Colon (tissue), 2 donors: ENCODE measurements around the gene ANKK1.

Experiments used
- FAIRE-seq: peaks from 2 replicates; lab custom pipeline; 2012; peaks lifted over from hg19 to GRCh38; lab: Jason Lieb, UNC
- donor health status: control.
- donor health status: control.

ANKK1 gene

GRCh38 chr11:113410414-113411135 is 23.0 kb downstream of the ANKK1 start:
- FAIRE-seq = no peak

GRCh38 chr11:113411536-113411935 is 24.0 kb downstream of the ANKK1 start:
- no peak for FAIRE-seq

GRCh38 chr11:113412675-113413074 is 25.1 kb downstream of the ANKK1 start:
- no peak for FAIRE-seq

GRCh38 chr11:113415343-113415742 is 27.8 kb downstream of the ANKK1 start:
- no peak for FAIRE-seq

- FAIRE-seq = no peak
Observed at GRCh38 chr11:113417428-113417827, 29.8 kb downstream of the ANKK1 start.

GRCh38 chr11:113419454-113420003 is 31.9 kb downstream of the ANKK1 start:
- FAIRE-seq = no peak

- FAIRE-seq = no peak
Observed at GRCh38 chr11:113420808-113421207, 33.2 kb downstream of the ANKK1 start.

GRCh38 chr11:113426686-113427085 is 39.1 kb downstream of the ANKK1 start:
- FAIRE-seq = no peak

GRCh38 chr11:113431746-113432145 is 44.2 kb downstream of the ANKK1 start:
- no peak for FAIRE-seq

- no peak for FAIRE-seq
Observed at GRCh38 chr11:113435190-113435968, 47.8 kb downstream of the ANKK1 start.

GRCh38 chr11:113436672-113437252 is 49.2 kb downstream of the ANKK1 start:
- FAIRE-seq = no peak

GRCh38 chr11:113440816-113441215 is 53.2 kb downstream of the ANKK1 start:
- no peak for FAIRE-seq

- FAIRE-seq = no peak
Observed at GRCh38 chr11:113444502-113445123, 57.0 kb downstream of the ANKK1 start.

GRCh38 chr11:113446112-113446511 is 58.5 kb downstream of the ANKK1 start:
- no peak for FAIRE-seq

GRCh38 chr11:113446938-113447337 is 59.4 kb downstream of the ANKK1 start:
- FAIRE-seq = no peak

GRCh38 chr11:113447621-113448315 is 60.2 kb downstream of the ANKK1 start:
- no peak for FAIRE-seq

- no peak for FAIRE-seq
Observed at GRCh38 chr11:113448316-113448677, 60.7 kb downstream of the ANKK1 start.

- FAIRE-seq = no peak
Observed at GRCh38 chr11:113449743-113450142, 62.2 kb downstream of the ANKK1 start.
